HL-60/S4 (cell line): ENCODE data around the gene C14orf132.
"Not testable (repeated sequence)": the region's sequence is repeated elsewhere in the genome, so short reads cannot be mapped to it uniquely, and the experiment has no call there.

Source experiments
- in situ Hi-C: fragments of 300-500 bp; cut with MboI; formaldehyde crosslinking; loops from 2 replicates; pipeline ENCODE4 v1.14.3; 2022; ENCODE audit warnings: low sequenced_read_pairs

Gene C14orf132

GRCh38 chr14:96038920-96039632 is at the start of gene C14orf132:
C14orf132 (plus strand) TSS chr14:96039362; CDS start chr14:96039501, 139 bp downstream.
- in situ Hi-C loops = no loop called here

DNA sequence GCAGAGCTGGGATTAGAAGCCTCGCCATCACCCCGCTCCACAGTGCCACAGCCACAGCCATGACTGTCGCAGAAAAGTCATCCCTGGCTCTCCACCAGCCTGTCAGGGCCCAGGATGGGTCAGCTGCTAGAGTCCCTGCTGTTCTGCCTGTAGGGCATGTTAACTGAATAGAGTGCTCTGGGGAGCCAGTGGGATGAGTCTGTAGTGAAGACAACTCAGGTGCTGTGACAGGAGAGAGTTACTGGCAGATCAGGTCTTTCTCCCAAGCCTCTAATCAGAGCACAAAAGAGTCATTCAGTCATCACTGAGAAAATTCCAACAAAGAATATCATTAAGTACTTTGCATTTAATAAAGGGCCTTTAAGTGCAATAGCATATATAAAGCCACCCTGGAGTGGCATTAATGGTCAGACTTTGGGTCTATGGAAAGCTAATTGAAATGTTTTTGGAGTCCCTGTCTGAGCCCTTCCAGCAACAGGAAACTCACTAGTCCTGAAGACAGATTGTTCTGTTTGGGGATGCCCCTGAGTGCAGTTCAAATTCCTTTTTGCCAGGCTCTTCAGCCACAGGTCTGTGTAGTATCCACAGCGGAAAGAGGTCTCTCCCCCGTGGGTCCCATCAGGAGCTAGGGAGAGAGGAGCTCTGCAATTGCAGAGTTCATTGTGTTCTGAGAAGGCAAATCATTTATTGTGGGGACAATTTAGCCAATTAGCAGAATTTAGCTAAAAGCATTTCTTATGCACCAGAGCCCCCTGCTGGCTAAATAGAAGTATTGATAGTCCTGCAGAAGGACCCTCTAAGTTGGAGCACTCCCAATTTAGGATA is 45.2 kb upstream of the C14orf132 start:
- in situ Hi-C loops = loop anchor here (25.0 kb wide), 2 partner anchors 382 to 582 kb away; no protein-coding TSS in a partner anchor

DNA sequence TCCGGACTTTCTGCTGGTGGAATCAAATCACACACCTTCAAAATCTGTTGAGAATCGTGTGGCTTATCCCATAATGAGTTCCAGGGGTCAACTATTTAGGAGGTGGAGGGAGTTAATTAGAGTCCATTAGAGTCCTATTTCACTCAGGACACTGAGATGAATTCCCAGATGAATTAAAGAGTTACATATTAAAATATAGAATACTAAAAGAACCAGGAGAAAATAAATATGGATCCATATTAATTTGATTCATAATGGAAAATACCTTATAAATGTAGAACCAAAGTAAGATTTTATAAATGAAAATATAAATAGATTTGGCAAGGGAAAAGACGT is 44.6 kb upstream of the C14orf132 start:
- in situ Hi-C loops = loop anchor here (25.0 kb wide), 2 partner anchors 382 to 582 kb away; no protein-coding TSS in a partner anchor

GRCh38 chr14:95998656-95999055 is 40.5 kb upstream of the C14orf132 start:
- in situ Hi-C loops = loop anchor here (25.0 kb wide), 2 partner anchors 386 to 586 kb away; no protein-coding TSS in a partner anchor

- in situ Hi-C loops = no loop called here
These were observed 37.2 kb upstream of the C14orf132 start for GRCh38 chr14:96001866-96002497.

GRCh38 chr14:96002498-96002884 is 36.7 kb upstream of the C14orf132 start:
- in situ Hi-C loops = no loop called here

GRCh38 chr14:96011131-96011530 is 28.0 kb upstream of the C14orf132 start:
- in situ Hi-C loops = no loop called here

DNA sequence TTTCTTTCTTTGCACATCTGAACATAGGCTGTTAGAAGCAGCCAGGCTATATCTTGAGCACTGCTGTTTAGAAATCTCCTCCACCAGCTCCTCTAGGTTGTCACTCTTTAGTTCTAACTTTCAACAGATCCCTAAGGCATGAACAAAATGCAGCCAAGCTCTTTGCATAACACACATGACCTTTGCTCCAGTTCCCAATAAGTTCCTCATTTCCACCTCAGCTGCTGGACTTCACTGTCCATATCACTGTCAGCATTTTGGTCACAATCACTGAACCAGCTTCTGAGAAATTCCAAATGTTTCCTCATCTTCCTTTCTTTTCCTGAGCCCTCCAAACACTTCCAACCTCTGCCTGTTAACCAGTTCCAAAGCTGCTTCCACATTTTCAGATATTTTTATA is 27.6 kb upstream of the C14orf132 start:
- in situ Hi-C loops = no loop called here

DNA sequence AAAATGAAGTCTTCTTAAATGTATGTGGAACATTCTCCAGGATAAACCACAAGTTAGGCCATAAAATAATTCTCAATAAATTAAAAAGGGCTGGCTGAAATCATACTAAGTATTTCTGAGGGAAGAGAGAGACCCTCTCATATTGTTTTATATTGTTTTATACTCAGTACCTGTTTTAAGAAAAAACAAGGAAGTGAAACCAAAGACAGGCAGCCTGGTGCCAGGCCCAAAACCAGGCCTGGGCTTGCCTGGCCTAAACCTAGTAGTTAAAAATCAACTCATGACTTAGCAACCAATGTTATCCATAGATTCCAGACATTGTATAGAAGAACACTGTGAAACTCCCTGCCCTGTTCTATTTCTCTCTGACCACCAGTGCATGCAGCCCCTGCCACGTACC is 26.4 kb upstream of the C14orf132 start:
- in situ Hi-C loops = not testable (repeated sequence)

- in situ Hi-C loops = no loop called here
These were observed 25.0 kb upstream of the C14orf132 start for GRCh38 chr14:96014176-96014575.

DNA sequence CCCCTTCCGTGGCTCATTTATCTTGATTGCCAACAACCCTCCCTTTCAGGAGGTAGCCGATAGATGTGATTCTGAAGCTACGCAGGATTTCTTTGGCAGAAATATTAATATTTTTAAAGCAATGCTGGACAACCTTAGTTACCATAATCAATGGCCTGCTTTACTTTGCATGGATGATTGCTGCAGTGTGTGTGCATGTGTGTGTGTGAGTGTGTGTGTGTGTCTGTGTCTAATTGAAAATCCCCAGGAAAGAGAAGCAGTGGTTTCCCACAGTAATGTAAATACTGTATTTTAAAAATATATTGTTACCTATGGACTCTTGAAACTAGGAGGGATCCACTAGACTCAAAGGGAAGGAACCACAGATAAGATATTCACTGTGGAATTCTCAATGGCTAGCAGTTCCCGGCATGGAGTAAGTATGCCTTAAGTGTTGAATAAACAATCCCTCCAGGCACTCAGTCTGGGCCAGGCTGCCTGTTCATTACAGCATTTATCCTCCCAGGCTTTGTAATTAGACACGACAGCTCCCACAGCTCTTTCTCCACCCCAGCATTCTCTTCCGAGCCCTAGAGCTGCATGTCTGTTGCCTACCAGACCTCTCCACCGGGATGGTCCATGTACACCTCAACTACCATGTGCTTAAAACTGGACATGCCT is 22.5 kb upstream of the C14orf132 start:
- in situ Hi-C loops = no loop called here

GRCh38 chr14:96017882-96018281 is 21.3 kb upstream of the C14orf132 start:
- in situ Hi-C loops = no loop called here

- in situ Hi-C loops = no loop called here
These were observed 11.5 kb upstream of the C14orf132 start for GRCh38 chr14:96027431-96028355.

DNA sequence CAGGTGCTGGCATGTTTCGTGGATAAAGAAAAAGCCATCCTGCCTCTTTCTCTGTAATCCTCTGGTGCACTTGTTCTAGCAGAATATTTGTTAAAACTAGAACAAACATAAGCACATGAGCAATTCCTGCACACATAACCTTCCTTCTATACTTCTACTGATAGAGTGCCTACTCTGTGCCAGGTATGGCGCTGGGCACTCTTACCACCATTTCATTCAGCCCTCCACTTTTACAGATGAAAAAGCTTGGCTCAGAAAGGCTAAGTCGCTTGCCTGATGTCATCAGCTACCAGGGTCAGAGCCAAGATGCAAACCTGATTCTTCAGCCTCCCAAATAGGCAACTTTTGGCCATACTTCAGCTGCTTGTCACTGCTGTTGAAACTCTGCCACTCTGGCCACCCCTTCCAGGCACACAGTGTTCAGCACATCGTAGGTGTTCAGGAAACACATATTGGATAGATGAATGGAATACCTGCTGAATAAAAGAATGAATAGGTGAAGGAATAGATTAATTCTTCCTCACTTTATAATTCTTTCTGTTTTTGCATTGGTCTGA is 10.0 kb upstream of the C14orf132 start:
- in situ Hi-C loops = no loop called here

DNA sequence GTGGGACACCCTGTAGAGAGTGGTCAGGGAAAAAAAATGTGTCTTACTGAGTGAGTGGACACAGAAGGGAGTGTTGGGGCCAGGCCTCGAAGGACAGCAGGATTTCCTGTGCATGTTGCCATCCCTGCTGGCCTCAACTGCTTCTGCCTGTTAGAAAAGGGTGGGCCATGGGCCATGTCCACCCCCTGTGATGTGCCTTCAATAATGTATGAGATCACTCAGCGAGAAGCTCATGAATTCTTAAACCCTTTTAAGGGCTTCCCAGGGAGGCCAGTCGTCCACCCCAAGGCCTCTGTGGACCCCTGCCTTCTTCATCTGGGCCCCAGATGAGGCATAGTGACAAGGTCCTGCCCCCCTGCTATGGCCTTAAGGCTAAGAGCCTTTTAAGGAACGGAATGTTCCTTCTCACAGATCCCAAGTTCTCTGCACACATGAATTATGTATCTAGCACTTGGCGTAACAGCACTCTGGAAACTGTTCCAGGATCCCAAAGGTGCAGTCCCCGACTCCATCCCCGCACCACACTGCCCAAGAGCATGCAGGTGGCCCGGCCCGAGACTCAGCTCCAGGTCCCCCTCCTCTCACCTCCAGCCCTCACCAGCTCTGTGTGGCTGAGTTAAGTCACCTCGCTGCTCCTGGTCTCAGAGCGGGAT is 8.9 kb upstream of the C14orf132 start:
- in situ Hi-C loops = no loop called here

DNA sequence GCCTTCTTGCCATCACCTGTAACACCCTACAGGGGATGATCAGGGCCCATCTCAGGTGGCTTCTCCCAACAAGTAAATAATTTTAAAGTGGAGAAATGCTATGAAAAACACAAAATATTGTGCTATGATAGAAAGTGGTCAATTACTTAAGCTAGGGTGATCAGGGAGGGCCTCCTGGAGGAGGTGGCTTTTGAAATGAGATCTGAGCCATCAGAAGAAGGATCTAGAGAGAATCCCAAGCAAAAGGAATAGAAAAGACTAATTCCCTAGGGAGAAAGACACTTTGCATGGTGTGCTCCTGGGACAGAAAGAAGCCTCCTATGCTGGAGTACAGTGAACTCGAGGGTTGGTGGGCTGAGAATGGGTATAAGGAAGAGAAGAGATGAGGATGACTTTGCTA is 7.5 kb upstream of the C14orf132 start:
- in situ Hi-C loops = no loop called here

DNA sequence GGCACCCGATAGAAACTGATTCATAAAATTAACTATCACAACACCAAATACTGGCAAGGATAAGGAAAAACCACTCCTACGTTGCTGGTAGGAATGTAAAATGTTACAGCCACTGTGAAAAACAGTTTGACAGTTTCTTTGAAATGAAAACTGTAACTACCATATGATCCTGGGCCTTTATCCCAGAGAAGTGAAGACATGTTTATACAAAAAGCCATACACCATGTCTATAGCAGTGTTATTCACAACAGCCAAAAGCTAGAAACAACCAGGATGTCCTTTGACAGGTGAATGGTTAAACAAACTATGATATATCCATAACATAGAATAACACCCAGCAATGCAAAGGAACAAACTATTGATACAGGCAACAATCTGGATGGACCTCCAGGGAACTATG is 3.7 kb upstream of the C14orf132 start:
- in situ Hi-C loops = no loop called here

GRCh38 chr14:96037891-96038557 is 1.1 kb upstream of the C14orf132 start:
- in situ Hi-C loops = no loop called here

DNA sequence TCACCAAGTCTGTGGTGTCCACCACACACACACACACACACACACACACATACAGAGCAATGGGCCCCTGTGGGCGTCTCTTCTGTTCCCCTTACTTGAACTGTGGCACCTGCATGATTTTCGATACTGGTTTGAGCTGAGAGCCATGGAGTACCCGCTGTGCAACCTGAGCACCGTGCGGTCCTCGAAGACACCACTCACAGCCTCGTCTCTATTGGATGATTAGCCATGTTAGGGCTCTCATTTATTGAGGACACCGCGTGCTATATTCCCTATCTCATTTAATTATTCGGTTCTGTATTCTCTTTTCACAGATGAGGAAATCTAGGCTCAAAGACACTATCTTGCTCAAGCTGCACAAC is 623 bp upstream of the C14orf132 start:
- in situ Hi-C loops = no loop called here
